ENCODE results near the gene PI4K2A. TPM values are rescaled to one million over a fixed set of nuclear protein-coding genes. Genes with fewer than 3 reads are reported as not detected.

PI4K2A gene
- total and polyA plus RNA-seq, 2 of the 13 experiments (the other 11 are each of a cell fraction or from before 2014, with no cell fraction given), result 10.9 to 14.3 TPM

DNA sequence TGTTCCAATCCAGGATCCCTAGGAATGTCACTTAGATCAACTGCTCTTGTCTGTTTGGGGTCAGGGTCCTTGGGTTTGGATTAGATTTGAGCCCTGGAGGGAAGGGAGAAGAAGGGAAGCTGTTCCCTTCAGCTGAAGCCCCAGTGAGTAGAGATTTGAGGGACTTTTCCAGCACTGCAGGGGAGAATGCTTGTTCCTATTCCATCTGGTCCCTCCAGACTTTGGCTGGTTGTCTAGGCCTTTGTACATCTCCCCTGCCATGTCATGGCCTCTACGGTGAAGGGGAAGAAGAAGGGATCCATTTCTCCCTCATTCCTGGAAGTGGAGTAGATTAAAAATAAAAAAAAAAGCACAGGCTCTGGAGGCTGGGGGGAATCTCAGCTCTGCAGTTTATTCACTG is 39.9 kb upstream of the PI4K2A start:
- Histone ChIP-seq H3K9me3 (ENCODE audit: low read length) (no peaks in the 10 kb centered on the region), H3K4me1 (ENCODE audit: insufficient read depth, low read length) (peaks cover 40% of the 10 kb centered on the region), H3K9ac (ENCODE audit: insufficient read depth, low read depth, low read length) (no peak overlapping the region), H3K79me2 (ENCODE audit: insufficient read depth, low read length) (no peaks in the 10 kb centered on the region), H3K27me3 (ENCODE audit: control insufficient read depth in 1 of 2, insufficient read depth in 2 of 2, low read length in 2 of 2) (no peaks in the 10 kb centered on the region; a peak in 1 of 5 replicates), H3K27ac (ENCODE audit: extremely low read length, insufficient read depth, low read length) (no peak overlapping the region), H3K4me2 (ENCODE audit: low read depth, low read length) (no peak overlapping the region), H3K4me3 (replicated peaks in 1 of 3; ENCODE audit: insufficient read depth in 1 of 3, low read depth in 2 of 3, low read length in 3 of 3) (no peak overlapping the region), H3K36me3 (replicated peaks in 1 of 2; ENCODE audit: control insufficient read depth in 1 of 2, insufficient read depth in 2 of 2, low read length in 2 of 2) (no peaks in the 10 kb centered on the region), H4K20me1 (ENCODE audit: insufficient read depth, low read length) (no peaks in the 10 kb centered on the region), H2AFZ (ENCODE audit: low read length) (no peak overlapping the region)
- 100% methylated on average over 1 of the region's 1 CpG for WGBS (ENCODE audit: low lambda C conversion rate)
- intact Hi-C loops (cut with micrococcal nuclease; ENCODE audit: unreplicated experiment), result no loop called here
- ATAC-seq (no peak), FAIRE-seq (no peak), DNase-seq (ENCODE audit: low spot score) (no peak)
- CTCF ChIA-PET (ENCODE audit: low intra/inter-chr PET ratio, low total read pairs), result no interaction called here
- POLR2A ChIA-PET, result no interaction called here
- no TSS peak for BruUV-seq (replicated peaks)
- in situ Hi-C loops (cut with HindIII; ENCODE audit: extremely low pct_ligation_motif_present, low pct_unique_long_range_greater_than_20kb), result no loop called here
- TF ChIP-seq KLF11 (CRISPR knock-in tag; IDR thresholded peaks at IDR 0.05), result no peak
- no peak for TF ChIP-seq GATA4 (IDR thresholded peaks at IDR 0.05; ENCODE audit: borderline replicate concordance, low read depth)
- TF ChIP-seq TEAD2 (CRISPR knock-in tag; IDR thresholded peaks at IDR 0.05), result no peak

DNA sequence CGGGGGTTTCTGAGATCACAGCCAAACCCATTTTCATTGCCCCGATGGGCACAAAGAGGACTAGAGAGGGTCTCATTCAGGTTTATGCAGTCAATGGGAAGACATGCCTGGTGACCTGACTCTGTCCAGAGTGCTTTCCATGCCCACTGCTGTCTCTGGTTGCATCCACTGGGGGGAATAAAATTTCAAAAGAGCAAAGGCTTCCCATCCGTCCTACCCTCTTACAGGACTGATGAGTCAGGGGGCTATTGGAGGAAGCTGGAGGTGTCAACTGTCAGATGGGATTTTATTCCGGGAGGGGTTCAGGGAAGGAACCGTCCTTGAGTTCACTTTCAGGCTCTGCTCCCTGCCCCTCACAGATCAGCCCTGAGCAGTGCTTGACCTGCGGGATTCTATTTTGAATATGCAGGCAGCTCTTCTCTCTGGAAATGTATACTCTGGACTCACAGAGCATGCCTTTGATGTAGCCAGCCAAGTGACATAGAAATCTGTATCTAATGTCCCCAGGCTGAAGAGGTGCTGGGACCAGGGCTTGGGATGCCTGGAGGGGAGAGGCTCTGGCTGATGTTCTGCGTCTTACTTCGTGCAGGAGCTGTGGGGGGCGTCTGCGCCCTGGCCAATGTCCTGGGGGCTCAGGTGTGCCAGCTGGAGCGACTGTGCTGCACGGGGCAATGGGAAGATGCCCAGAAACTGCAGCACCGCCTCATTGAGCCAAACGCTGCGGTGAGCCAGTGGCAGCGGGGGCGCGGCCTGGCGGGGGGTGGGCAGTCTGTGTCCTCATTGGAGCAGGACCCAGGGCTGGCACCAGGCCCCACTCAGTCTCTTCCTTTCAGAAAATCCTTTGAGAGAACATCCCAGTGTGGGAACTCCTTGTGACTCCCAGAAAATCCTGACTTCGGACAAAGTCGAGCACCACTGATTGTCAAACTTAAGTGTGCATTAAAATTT is 38.9 kb upstream of the PI4K2A start:
- ATAC-seq (no peak; the same call in 1 of the 3 replicates), FAIRE-seq (no peak), DNase-seq (ENCODE audit: low spot score) (no peak)
- Histone ChIP-seq H3K27me3 (ENCODE audit: control insufficient read depth in 1 of 2, insufficient read depth in 2 of 2, low read length in 2 of 2) (no peaks in the 10 kb centered on the region; a peak in 1 of 5 replicates), H3K4me3 (replicated peaks in 1 of 3; ENCODE audit: insufficient read depth in 1 of 3, low read depth in 2 of 3, low read length in 3 of 3) (no peak overlapping the region), H3K27ac (ENCODE audit: extremely low read length, insufficient read depth, low read length) (no peak overlapping the region), H4K20me1 (ENCODE audit: insufficient read depth, low read length) (no peaks in the 10 kb centered on the region), H3K4me2 (ENCODE audit: low read depth, low read length) (no peak overlapping the region), H3K9me3 (ENCODE audit: low read length) (no peaks in the 10 kb centered on the region), H3K36me3 (replicated peaks in 1 of 2; ENCODE audit: control insufficient read depth in 1 of 2, insufficient read depth in 2 of 2, low read length in 2 of 2) (no peaks in the 10 kb centered on the region), H3K4me1 (ENCODE audit: insufficient read depth, low read length) (peaks cover 31% of the 10 kb centered on the region), H2AFZ (ENCODE audit: low read length) (no peak overlapping the region), H3K9ac (ENCODE audit: insufficient read depth, low read depth, low read length) (no peak overlapping the region), H3K79me2 (ENCODE audit: insufficient read depth, low read length) (no peaks in the 10 kb centered on the region)
- intact Hi-C loops (cut with micrococcal nuclease; ENCODE audit: unreplicated experiment), result no loop called here
- in situ Hi-C loops (cut with HindIII; ENCODE audit: extremely low pct_ligation_motif_present, low pct_unique_long_range_greater_than_20kb), result no loop called here
- CTCF ChIA-PET (ENCODE audit: low intra/inter-chr PET ratio, low total read pairs), result no interaction called here
- no TSS peak for BruUV-seq (replicated peaks)
- 95% methylated on average over 15 of the region's 21 CpGs for WGBS (ENCODE audit: low lambda C conversion rate)
- POLR2A ChIA-PET, result no interaction called here
- TF ChIP-seq TSC22D2 (CRISPR knock-in tag; IDR thresholded peaks at IDR 0.05; ENCODE audit: borderline replicate concordance) (no peak), ZNF549 (CRISPR knock-in tag; IDR thresholded peaks at IDR 0.05) (no peak)
- TF ChIP-seq, protein P1, sequence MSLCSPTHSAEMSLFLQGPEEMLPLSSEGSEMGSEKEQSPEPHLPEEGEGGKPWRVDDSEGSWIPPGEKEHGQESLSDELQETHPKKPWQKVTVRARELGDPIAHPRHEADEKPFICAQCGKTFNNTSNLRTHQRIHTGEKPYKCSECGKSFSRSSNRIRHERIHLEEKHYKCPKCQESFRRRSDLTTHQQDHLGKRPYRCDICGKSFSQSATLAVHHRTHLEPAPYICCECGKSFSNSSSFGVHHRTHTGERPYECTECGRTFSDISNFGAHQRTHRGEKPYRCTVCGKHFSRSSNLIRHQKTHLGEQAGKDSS (CRISPR knock-in tag; IDR thresholded peaks at IDR 0.05; ENCODE audit: borderline replicate concordance, low read depth), result no peak
- TF ChIP-seq, protein P2, sequence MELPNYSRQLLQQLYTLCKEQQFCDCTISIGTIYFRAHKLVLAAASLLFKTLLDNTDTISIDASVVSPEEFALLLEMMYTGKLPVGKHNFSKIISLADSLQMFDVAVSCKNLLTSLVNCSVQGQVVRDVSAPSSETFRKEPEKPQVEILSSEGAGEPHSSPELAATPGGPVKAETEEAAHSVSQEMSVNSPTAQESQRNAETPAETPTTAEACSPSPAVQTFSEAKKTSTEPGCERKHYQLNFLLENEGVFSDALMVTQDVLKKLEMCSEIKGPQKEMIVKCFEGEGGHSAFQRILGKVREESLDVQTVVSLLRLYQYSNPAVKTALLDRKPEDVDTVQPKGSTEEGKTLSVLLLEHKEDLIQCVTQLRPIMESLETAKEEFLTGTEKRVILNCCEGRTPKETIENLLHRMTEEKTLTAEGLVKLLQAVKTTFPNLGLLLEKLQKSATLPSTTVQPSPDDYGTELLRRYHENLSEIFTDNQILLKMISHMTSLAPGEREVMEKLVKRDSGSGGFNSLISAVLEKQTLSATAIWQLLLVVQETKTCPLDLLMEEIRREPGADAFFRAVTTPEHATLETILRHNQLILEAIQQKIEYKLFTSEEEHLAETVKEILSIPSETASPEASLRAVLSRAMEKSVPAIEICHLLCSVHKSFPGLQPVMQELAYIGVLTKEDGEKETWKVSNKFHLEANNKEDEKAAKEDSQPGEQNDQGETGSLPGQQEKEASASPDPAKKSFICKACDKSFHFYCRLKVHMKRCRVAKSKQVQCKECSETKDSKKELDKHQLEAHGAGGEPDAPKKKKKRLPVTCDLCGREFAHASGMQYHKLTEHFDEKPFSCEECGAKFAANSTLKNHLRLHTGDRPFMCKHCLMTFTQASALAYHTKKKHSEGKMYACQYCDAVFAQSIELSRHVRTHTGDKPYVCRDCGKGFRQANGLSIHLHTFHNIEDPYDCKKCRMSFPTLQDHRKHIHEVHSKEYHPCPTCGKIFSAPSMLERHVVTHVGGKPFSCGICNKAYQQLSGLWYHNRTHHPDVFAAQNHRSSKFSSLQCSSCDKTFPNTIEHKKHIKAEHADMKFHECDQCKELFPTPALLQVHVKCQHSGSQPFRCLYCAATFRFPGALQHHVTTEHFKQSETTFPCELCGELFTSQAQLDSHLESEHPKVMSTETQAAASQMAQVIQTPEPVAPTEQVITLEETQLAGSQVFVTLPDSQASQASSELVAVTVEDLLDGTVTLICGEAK (IDR thresholded peaks at IDR 0.05), result no peak
- TF ChIP-seq, protein P2 (CRISPR knock-in tag; IDR thresholded peaks at IDR 0.05), result no peak
